Epithelial cell of proximal tubule (primary cell): Measurements from ENCODE around the gene IFT122. TPM values are rescaled to one million over a fixed set of nuclear protein-coding genes. Genes with fewer than 3 reads are reported as not detected.

Experiments used
- DNase-seq: peaks from one replicate; pipeline ENCODE4 v3.0.0-alpha.2; 2011; ENCODE audit warnings: low read depth
- H3K4me3 ChIP-seq: 2 replicates; pipeline ENCODE4 v1.5.1; 2011; ENCODE audit warnings: low read depth, mild to moderate bottlenecking, low read length
- total RNA-seq: library from RNA; depleted of rRNA; stranded (reverse); fragments of >200 nt; gene quantifications from 2 replicates; pipeline ENCODE4 v1.2.3, GENCODE V29; 2015
- TF ChIP-seq, protein P1 (sequence below): conservative IDR thresholded peaks from 2 replicates; pipeline ENCODE4 v1.5.1; 2012; ENCODE audit warnings: low read depth, mild to moderate bottlenecking, low read length

The IFT122 gene
- total RNA-seq, 1 donor from 2014 or later, result 15.2 TPM

DNA sequence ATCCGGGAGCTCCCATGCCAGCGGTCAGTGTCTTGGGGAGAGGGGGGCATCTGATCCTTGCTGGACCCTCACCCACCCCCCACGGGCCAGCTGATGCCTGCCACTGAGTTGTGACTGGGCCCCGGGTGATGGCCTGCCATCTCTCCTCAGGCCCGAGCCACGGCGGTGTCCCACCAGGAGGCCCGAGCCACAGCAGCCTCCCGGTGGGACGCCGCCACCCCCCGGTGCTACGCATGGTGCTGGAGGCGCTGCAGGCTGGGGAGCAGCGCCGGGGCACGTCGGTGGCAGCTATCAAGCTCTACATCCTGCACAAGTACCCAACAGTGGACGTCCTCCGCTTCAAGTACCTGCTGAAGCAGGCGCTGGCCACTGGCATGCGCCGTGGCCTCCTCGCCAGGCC is 107.2 kb downstream of the IFT122 start:
- no peak for DNase-seq
- TF ChIP-seq, protein P1, sequence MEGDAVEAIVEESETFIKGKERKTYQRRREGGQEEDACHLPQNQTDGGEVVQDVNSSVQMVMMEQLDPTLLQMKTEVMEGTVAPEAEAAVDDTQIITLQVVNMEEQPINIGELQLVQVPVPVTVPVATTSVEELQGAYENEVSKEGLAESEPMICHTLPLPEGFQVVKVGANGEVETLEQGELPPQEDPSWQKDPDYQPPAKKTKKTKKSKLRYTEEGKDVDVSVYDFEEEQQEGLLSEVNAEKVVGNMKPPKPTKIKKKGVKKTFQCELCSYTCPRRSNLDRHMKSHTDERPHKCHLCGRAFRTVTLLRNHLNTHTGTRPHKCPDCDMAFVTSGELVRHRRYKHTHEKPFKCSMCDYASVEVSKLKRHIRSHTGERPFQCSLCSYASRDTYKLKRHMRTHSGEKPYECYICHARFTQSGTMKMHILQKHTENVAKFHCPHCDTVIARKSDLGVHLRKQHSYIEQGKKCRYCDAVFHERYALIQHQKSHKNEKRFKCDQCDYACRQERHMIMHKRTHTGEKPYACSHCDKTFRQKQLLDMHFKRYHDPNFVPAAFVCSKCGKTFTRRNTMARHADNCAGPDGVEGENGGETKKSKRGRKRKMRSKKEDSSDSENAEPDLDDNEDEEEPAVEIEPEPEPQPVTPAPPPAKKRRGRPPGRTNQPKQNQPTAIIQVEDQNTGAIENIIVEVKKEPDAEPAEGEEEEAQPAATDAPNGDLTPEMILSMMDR, result no peak
- H3K4me3 ChIP-seq, result no peak overlapping the region

DNA sequence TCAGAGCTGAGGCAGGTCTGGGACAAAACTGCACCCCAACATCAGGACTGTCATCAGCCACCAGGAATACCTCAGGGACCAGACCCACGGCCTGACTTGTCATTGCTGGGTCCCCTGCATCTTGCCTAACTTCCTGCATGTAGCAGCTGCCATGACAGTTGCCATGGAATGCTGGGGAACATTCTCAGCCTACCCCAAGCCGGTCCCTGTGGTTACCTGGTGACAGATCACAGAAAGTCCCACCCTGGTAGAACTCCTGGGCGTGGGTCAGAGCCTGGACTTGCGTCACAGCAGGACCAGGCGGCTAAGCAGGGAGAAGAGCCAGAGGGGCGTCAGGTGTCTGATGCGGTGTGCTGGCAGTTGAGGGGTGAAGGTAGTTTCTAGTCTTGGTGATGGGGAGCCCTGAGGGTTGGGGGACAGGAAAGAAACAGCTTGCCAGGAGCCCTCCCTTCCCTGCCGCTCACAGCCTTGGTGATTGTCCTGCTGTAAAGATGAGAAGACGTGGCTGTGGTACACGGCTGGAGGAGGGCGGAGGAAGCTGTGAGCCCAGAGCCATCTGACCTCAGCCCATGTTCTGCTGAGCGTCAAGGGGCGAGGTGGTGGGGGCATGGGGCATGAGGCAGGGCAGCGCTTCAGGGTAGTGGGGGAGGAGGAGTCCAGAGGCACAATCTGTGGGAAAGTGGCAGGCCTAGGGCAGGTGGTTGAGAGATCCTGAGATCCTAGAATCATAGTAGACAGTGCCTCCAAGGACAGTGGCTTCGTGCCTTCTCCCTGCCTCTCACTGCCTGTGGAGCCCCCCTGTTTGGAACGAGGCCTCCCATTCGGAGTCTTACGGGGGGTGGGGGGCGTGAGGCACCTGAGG is 108.3 kb downstream of the IFT122 start:
- TF ChIP-seq, protein P1, result no peak
- DNase-seq, result no peak
- H3K4me3 ChIP-seq, result no peak overlapping the region

DNA sequence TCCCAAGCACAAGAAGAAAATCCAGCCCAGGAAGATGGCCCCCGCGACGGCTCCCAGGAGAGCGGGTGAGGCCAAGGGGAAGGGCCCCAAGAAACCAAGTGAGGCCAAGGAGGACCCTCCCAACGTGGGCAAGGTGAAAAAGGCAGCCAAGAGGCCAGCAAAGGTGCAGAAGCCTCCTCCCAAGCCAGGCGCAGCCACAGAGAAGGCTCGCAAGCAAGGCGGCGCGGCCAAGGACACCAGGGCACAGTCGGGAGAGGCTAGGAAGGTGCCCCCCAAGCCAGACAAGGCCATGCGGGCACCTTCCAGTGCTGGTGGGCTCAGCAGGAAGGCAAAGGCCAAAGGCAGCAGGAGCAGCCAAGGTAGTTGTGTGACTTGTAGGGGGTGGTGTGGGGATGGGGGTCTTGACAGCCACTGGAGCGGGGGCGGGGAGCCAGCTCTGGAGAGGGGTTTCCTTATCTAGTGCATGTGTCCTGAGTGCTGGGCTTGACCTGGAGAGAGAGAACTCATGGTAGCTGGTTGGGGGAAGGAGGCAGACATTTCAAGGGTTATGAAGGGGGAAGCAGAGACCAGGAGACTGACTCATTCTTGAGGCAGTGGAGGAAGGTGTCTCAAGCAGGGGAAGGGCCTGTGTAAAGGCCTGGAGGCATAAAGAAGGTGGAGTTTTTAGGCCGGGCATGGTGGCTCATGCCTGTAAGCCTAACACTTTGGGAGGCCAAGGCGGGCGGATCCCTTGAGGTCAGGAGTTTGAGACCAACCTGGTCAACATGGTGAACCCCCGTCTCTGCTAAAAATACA is 109.2 kb downstream of the IFT122 start:
- TF ChIP-seq, protein P1, result no peak
- no peak overlapping the region for H3K4me3 ChIP-seq
- no peak for DNase-seq

DNA sequence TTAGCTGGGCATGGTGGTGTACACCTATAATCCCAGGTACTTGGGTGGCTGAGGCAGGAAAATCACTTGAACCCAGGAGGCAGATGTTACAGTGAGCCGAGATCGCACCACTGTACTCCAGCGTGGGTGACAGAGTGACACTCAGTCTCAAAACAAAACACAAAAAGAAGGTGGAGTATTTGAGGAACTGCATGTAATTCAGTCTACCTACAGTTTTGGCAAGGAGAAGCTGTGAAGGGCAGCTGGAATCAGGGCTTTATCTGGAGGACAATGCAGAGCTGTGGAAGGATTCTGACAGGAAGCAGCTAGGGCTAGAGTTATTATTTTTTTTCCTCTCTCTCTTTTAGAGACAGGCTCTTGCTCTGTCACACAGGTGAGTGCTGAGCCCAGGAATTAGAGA is 109.8 kb downstream of the IFT122 start:
- H3K4me3 ChIP-seq, result no peak overlapping the region
- no peak for DNase-seq
- TF ChIP-seq, protein P1, result no peak

DNA sequence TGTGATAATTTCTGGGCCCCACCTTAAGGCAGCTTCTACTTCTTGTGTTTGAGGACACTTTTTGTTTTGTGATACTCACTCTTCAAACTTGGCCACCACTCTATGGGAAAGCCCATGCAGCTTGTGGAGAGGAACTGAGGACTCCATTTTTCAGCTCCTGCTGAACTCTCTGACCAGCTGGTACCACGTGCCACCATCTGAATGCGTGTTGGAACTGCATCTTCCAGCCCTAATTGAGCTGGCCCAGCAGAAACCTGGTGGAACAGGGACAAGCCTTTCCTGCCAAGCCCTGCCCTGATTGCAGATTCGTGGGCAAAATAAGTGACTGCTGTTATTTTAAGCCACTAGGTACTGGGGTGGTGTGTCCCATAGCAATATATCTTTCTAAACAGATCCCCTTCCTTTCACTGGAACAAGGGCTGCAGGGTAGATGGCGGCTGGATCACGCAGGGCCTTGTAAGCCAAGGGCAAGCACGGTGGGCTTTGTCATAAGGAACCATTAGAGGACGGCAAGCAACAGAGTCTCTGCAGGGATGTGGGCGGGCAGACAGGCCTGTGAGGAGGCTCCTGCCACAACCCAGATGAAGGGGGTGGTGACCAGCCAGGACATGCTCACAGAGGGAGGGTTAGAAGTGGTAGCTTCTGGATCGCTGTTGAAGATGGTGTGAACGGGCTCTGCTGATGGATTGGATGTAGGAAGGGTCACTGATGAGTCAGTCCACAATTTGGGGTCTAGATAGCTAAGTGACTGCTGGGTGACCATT is 112.4 kb downstream of the IFT122 start:
- no peak for DNase-seq
- TF ChIP-seq, protein P1, result no peak
- H3K4me3 ChIP-seq, result no peak overlapping the region

DNA sequence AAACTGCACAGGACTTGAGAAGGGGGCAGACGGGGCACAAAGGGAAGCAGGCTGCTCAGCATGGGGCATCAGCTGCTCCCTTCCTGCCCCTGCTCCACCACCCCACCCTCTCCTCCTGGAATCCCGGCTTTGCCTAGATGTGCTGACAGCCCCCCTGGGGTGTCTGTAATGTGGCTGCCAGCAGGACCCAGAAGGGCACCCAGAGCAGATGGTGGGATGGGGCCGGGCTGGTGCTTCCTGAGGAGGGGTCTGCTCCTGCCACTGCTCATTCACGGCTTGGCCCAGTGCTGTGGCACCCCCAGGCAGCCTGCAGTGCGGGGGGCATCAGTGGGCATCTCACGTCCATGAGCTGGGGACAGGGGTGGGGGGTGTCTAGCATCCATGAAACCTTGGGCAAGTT is 113.1 kb downstream of the IFT122 start:
- no peak for DNase-seq
- no peak overlapping the region for H3K4me3 ChIP-seq
- TF ChIP-seq, protein P1, result no peak
